Cardiac septum (tissue), 1 donor: ENCODE data around the gene ZDHHC9. TPM values are rescaled to one million over a fixed set of nuclear protein-coding genes. Genes with fewer than 3 reads are reported as not detected.
A peak's percentile ranks its signal among the peaks of the same experiment; 100 is the strongest.

Source experiments
- DNase-seq: peaks from one replicate; pipeline ENCODE4 v3.0.0-alpha.2; 2020; ENCODE audit warnings: low spot score
- intact Hi-C: fragments of 100-400 bp; cut with DNase I; formaldehyde crosslinking; loops from one replicate; pipeline ENCODE4 v1.14.0; 2022
- total RNA-seq: library from RNA; stranded (reverse); fragmentation: NEBNext Ultra II Directional; extraction: Animal tissue kit (Norgen Biotek cat#: 25700); gene quantifications from one replicate; pipeline ENCODE4 v1.2.1, GENCODE V29; 2021
- donor health status: DM: no; HTN: no; CAD: no.

ZDHHC9 gene
- total RNA-seq, 1 donor from 2014 or later: 9.2 TPM

- intact Hi-C loops: no loop called here
- no peak for DNase-seq
Observed at GRCh38 chrX:129771266-129771995, 72.3 kb downstream of the ZDHHC9 start.

- DNase-seq: no peak
- intact Hi-C loops: no loop called here
Observed at GRCh38 chrX:129769467-129770154, 74.1 kb downstream of the ZDHHC9 start.

DNA sequence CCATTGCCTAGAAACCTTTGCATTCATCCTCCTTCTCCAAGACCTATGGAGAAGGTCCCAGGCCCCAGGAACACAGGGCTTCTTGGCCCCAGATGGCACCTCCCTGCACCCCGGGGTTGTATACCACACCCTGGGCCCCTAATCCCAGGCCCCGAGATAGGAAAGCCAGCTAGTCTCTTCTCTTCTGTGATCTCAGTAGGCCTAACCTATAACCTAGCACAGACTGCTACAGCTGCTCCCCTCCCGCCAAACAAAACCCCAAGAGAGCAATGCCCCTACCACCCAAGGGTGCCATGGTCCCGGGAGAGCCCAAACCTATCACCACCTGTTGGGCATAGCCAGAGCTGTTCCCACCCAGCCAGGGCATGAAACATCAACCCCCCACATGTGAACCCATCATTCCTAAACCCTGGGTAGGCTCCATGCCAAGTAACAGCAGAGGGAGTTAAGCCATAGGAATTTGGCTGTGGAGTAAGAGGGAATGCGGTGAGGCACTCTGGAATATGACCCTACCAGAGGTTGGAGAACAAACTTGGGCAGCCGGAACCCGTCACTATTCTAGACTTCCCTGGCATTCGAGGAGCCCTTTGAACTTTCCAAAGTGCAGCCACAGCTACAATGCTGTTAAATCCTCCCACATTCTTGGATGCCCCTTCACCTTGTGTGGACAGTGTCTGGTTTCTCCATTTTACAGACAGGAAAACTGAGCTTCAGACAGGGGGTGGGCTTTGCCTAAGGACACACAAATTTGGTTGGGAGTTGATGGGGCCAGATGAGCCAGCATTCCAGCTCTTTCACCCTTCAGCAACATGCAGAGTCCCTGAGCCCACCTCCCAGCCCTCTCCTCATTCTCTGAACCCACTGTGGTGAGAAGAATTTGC lies 74.9 kb downstream of the ZDHHC9 start:
- intact Hi-C loops: no loop called here
- no peak for DNase-seq

- intact Hi-C loops: no loop called here
- no peak for DNase-seq
Observed at GRCh38 chrX:129768186-129768585, 75.5 kb downstream of the ZDHHC9 start.

- intact Hi-C loops: no loop called here
- no peak for DNase-seq
Observed at GRCh38 chrX:129763666-129764065, 80.0 kb downstream of the ZDHHC9 start.

GRCh38 chrX:129762448-129762847 lies 81.2 kb downstream of the ZDHHC9 start:
- intact Hi-C loops: no loop called here
- no peak for DNase-seq

DNA sequence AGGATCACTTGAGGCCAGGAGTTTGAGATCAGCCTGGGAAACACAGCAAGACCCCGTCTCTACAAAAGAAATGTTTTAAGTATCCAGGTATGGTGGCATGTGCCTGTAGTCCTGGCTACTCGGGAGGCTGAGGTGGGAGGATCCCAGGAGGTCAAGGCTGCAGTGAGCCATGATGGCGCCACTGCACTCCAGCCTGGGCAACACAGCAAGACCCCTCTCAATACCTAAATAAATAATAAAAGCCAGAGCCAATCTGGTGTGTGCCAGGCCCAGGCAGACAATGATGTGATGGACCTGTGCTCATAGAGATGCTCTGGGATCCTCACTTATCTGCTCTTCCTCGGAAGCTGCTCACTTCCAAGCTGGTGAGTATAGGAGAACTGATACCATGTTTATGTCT lies 82.1 kb downstream of the ZDHHC9 start:
- intact Hi-C loops: no loop called here
- DNase-seq: no peak

DNA sequence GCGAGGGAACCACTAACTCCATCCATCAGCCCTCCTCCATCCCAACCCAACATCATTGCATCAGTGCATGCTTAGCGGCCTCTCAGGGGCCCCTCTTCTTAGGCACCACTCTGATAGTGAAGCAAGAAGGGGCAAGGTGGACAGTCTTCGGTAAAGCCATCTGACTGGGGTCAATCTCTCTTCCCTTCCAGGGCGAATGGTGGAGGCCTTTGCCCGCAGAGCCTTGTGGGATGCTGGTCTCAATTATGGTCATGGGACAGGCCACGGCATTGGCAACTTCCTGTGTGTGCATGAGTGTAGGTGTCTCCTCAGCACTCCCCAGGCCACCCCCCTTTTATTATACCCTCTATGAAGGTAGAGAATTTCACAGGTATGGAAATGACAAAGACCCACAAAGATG lies 82.7 kb downstream of the ZDHHC9 start:
- intact Hi-C loops: no loop called here
- no peak for DNase-seq

- DNase-seq: no peak
- intact Hi-C loops: no loop called here
Observed at GRCh38 chrX:129760155-129760554, 83.5 kb downstream of the ZDHHC9 start.

DNA sequence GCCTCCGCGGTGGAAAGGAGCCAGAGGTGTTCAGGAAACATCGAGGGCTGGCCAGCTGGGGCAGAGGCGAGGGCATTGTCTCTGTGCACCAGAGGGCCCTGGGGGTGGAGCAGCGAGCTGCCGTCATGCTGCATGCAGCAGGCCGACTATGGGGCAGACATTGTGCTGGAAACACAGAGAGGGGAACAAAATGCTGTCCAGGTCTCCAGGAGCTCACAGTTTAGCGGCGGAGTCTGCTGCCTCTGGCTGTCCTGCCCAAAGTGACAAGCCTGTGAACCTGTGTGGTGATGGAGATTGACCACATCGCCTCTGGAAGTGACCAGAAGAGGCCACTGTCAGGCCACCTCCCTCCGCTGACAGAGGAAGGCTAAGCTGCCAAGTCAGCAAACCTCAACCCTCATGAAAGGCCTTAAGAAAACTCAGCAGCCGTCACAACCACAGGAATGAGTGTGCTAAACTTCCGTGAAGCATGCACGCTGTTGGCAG lies 84.1 kb downstream of the ZDHHC9 start:
- DNase-seq: peak; percentile 80
- intact Hi-C loops: no loop called here

- intact Hi-C loops: no loop called here
- no peak for DNase-seq
Observed at GRCh38 chrX:129755779-129756650, 87.7 kb downstream of the ZDHHC9 start.

GRCh38 chrX:129754056-129755024 lies 89.3 kb downstream of the ZDHHC9 start:
- DNase-seq: no peak
- intact Hi-C loops: no loop called here

Other genes with a start within 250 kb of the ZDHHC9 start
- gene APLN, start 188.9 kb downstream of the ZDHHC9 start, total RNA-seq: 6.2 TPM
- 0.22 TPM for gene XPNPEP2, start 104.9 kb downstream of the ZDHHC9 start, total RNA-seq
- gene SASH3, start 63.9 kb downstream of the ZDHHC9 start, total RNA-seq: 3.8 TPM
- 8.9 TPM for gene UTP14A, start 62.3 kb upstream of the ZDHHC9 start, total RNA-seq
- gene BCORL1, start 138.7 kb upstream of the ZDHHC9 start, total RNA-seq: 9.8 TPM